Urinary bladder (tissue), 4 donors: ENCODE data around the gene GPATCH2. TPM values are rescaled to one million over a fixed set of nuclear protein-coding genes. Genes with fewer than 3 reads are reported as not detected.

Experiments used
- DNase-seq: peaks from one replicate; pipeline ENCODE4 v3.0.0-alpha.2; 2015; ENCODE audit errors: extremely low spot score
- H3K27ac ChIP-seq: one replicate; pipeline ENCODE4 v1.5.1; 2013; ENCODE audit warnings: low read depth, mild to moderate bottlenecking, moderate library complexity
- H3K36me3 ChIP-seq: one replicate; pipeline ENCODE4 v1.6.1; 2013; ENCODE audit warnings: mild to moderate bottlenecking, moderate library complexity; ENCODE audit not compliant: insufficient read depth
- H3K4me1 ChIP-seq: one replicate; pipeline ENCODE4 v1.6.1; 2013; ENCODE audit warnings: mild to moderate bottlenecking, moderate library complexity; ENCODE audit not compliant: insufficient read depth
- H3K4me3 ChIP-seq: one replicate; pipeline ENCODE4 v1.5.1; 2013; ENCODE audit warnings: low read depth, low read length
- WGBS: extraction: QIAGEN DNeasy Blood & Tissue Kit; methylation state at CpG from one replicate; pipeline ENCODE4 v1.1.7; 2013; 5-methylcytosine and 5-hydroxymethylcytosine counted together
- polyA plus RNA-seq: library from polyadenylated mRNA; stranded (reverse); fragments of 200-250 nt; gene quantifications from one replicate; pipeline ENCODE4 v1.2.3, GENCODE V29; 2013
- total RNA-seq: library from RNA; depleted of rRNA; stranded (reverse); fragments of >200 nt; gene quantifications from one replicate; pipeline ENCODE4 v1.2.3, GENCODE V29; 2014
- donor health status: healthy with polysubstance abuse.
- donor health status: healthy.

The GPATCH2 gene
- total and polyA plus RNA-seq, 2 donors: 5.6 to 54.0 TPM

DNA sequence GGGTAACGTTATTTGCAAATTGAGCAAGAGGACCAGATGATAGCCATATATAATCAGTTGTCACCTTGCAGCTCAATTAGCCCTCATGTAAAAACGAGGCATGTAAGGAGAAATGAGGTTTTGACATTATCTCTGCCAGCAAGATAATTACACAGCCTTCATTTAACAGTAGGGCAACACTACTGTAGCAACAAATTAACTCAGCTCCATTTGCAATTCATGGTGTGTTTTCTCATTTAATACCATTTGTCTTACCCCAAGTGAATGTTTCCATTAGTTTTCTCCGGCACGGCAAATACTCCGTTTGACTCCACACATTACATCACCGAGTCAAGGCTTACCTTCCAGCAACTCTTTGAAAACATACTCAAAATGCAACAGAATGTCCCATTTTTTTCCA lies 66.7 kb downstream of the GPATCH2 start:
- 79% methylated on average over 6 of the region's 6 CpGs for WGBS
- no peak overlapping the region for H3K27ac ChIP-seq
- no peak for DNase-seq
- no peaks in the 10 kb centered on the region for H3K4me1 ChIP-seq
- H3K36me3 ChIP-seq: peaks cover 1% of the 10 kb centered on the region
- H3K4me3 ChIP-seq: no peak overlapping the region

GRCh38 chr1:217563179-217563578 lies 67.7 kb downstream of the GPATCH2 start:
- no peak for DNase-seq
- Histone ChIP-seq H3K36me3 (peaks cover 1% of the 10 kb centered on the region), H3K4me1 (no peaks in the 10 kb centered on the region), H3K27ac (no peak overlapping the region), H3K4me3 (no peak overlapping the region)

- H3K36me3 ChIP-seq: peaks cover 1% of the 10 kb centered on the region
- WGBS: 87% methylated on average over 4 of the region's 4 CpGs
- no peaks in the 10 kb centered on the region for H3K4me1 ChIP-seq
- H3K27ac ChIP-seq: no peak overlapping the region
- DNase-seq: no peak
- H3K4me3 ChIP-seq: no peak overlapping the region
These were observed 68.5 kb downstream of the GPATCH2 start for GRCh38 chr1:217562229-217562878.

DNA sequence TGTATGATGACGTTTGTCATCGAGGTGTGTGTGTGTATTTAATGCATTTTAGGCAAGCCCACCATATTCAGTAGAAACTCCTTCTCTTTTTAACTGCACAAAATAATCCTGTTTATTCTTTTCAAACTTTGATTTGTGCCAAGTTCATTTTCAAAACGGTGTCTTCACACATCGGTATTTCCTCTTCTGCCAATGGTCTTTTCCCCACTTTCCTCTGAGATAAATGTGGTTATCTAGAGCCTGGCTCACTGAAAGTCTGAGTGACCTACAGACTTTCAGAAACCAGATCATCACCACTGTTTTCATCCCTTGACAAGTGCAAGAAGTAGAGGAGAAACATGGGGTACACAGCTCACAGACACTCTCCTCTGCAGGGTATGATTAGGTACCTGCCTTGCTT lies 69.4 kb downstream of the GPATCH2 start:
- Histone ChIP-seq H3K4me3 (no peak overlapping the region), H3K36me3 (peaks cover 1% of the 10 kb centered on the region), H3K27ac (no peak overlapping the region), H3K4me1 (no peaks in the 10 kb centered on the region)
- DNase-seq: no peak
- WGBS: 64% methylated on average over 4 of the region's 4 CpGs

- no peaks in the 10 kb centered on the region for H3K4me1 ChIP-seq
- no peaks in the 10 kb centered on the region for H3K36me3 ChIP-seq
- no peak for DNase-seq
- H3K4me3 ChIP-seq: no peak overlapping the region
- 72% methylated on average over 1 of the region's 1 CpG for WGBS
- H3K27ac ChIP-seq: no peak overlapping the region
These were observed 76.0 kb downstream of the GPATCH2 start for GRCh38 chr1:217554849-217555248.

DNA sequence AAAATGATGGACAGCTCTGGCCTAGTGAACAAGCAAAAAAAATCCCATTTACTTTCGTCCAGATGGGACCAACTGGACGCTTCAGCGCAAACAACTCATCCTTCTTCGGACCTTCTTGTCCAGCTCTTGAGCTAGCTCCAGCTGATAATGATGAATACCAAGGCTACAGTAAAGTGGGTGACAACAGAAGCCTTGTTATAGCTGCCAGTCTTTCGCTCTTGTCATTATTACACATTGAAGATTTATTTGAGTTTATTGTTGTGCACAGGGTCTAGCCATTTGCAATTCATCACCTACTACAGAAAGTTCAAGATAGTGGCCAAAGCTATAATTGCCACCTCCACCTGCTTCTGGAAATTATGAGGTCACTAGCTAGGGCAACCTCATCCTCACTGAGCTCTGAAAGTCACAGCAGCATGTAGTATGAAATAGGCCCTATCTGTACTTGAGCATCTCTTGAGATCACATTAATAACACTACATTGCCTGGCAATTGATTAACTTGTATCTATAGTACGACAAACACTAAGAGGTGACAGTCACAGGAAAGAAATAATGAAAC lies 76.9 kb downstream of the GPATCH2 start:
- H3K4me3 ChIP-seq: no peak overlapping the region
- no peak for DNase-seq
- no peak overlapping the region for H3K27ac ChIP-seq
- H3K36me3 ChIP-seq: no peaks in the 10 kb centered on the region
- H3K4me1 ChIP-seq: no peaks in the 10 kb centered on the region
- 95% methylated on average over 6 of the region's 6 CpGs for WGBS

DNA sequence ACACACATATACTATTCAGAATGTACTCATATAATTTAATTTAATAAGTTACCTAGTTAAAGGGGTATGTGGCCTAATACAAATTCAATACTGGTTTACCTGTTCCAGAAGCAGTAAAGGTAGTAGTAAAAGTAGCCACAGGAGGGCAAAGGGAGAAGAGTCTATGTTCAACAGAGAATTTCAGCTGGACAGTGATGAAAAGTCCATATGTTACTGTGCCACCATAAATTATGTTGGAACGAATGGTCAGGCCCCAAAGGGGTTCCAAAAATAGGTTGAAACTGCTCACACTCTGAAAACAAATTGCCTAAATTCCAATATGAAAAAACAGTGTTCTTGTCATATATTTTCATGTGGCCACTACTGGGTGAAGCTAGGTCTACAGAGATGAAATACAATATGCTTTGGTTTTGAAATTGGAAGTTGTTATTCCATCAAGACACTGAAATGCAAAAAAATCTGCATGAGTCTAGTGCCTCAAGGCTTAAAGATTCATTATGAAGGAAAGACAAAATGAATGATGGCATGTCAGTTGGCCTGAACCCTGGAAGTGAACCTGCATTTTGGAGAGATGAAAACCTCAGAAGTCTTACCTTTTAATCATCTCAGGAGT lies 78.4 kb downstream of the GPATCH2 start:
- H3K36me3 ChIP-seq: no peaks in the 10 kb centered on the region
- 70% methylated on average over 1 of the region's 1 CpG for WGBS
- no peak overlapping the region for H3K27ac ChIP-seq
- no peak for DNase-seq
- H3K4me3 ChIP-seq: no peak overlapping the region
- no peaks in the 10 kb centered on the region for H3K4me1 ChIP-seq

DNA sequence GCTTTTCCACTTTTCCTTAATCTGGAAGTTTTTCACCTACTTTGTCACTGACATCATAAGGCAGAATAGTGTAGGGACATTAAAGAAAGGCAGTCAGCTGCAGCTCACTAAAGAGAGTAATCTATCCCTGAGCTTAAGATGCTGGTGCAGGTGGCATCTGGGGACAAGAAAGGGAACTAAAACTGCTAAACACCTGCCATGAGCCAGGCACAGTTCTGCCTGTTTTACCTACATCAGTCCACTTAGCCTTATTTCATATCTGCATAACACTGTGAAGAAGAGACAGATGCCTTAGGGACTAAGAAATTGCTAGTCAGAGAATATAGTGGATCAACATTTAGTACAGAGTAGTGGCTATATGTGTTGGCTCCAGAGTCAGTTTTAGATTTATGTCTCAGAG lies 88.1 kb downstream of the GPATCH2 start:
- H3K36me3 ChIP-seq: no peaks in the 10 kb centered on the region

GRCh38 chr1:217542136-217542777 lies 88.6 kb downstream of the GPATCH2 start:
- no peak for DNase-seq
- no peaks in the 10 kb centered on the region for H3K4me1 ChIP-seq
- H3K4me3 ChIP-seq: no peak overlapping the region
- H3K36me3 ChIP-seq: no peaks in the 10 kb centered on the region
- 43% methylated on average over 9 of the region's 9 CpGs for WGBS
- H3K27ac ChIP-seq: no peak overlapping the region

More for the DNA sequence above, 88.1 kb downstream of the GPATCH2 start:
- Histone ChIP-seq H3K4me1 (no peaks in the 10 kb centered on the region), H3K4me3 (no peak overlapping the region), H3K27ac (peak overlapping the region; percentile 29)
- DNase-seq: no peak

- Histone ChIP-seq H3K4me1 (no peaks in the 10 kb centered on the region), H3K36me3 (no peaks in the 10 kb centered on the region), H3K27ac (no peak overlapping the region), H3K4me3 (no peak overlapping the region)
- no peak for DNase-seq
- 89% methylated on average over 2 of the region's 2 CpGs for WGBS
These were observed 90.6 kb downstream of the GPATCH2 start for GRCh38 chr1:217540321-217540720.

DNA sequence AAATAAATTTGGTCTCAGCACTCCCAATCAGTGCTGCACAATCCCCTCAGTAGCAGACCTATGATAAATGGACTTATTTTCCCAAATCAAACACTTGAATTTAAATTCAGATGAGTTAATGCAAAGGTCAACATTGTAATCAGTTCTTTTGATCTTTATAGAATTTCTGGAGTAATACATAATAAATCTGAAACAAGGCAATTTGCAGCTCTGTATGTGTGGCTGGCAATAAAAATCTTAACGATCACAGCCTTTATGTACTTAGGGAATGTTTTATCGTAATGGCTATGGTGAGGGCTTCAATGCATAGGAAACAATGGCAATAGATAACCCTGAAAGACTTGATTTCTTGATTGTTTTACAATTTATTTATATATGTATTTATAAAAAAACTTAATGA lies 91.4 kb downstream of the GPATCH2 start:
- Histone ChIP-seq H3K4me3 (no peak overlapping the region), H3K36me3 (no peaks in the 10 kb centered on the region), H3K4me1 (no peaks in the 10 kb centered on the region), H3K27ac (no peak overlapping the region)
- no peak for DNase-seq
- WGBS: 82% methylated on average over 2 of the region's 2 CpGs

- WGBS: 95% methylated on average over 9 of the region's 9 CpGs
- Histone ChIP-seq H3K36me3 (no peaks in the 10 kb centered on the region), H3K4me3 (no peak overlapping the region), H3K27ac (no peak overlapping the region), H3K4me1 (no peaks in the 10 kb centered on the region)
- no peak for DNase-seq
These were observed 95.1 kb downstream of the GPATCH2 start for GRCh38 chr1:217535601-217536377.

DNA sequence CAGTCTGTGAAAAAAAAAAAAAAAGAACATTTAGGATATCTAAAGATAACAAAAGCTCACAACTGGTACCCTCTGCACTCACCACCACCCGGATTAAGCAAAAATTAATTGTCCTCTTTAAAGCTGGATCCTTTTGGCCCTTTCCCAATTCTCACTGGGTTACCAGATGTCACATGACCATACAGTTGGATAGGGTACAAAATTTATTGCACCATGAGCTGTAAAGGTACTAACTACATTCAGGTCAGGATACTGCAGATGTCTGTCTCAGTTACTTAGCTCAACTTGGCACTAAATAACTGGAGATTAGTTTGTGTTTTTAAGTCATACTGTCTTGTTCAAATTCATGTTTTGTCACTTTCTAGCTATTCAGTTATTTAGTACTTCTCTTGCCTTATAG lies 96.3 kb downstream of the GPATCH2 start:
- 81% methylated on average over 1 of the region's 1 CpG for WGBS

More for the DNA sequence above, 96.3 kb downstream of the GPATCH2 start:
- no peaks in the 10 kb centered on the region for H3K4me1 ChIP-seq
- no peaks in the 10 kb centered on the region for H3K36me3 ChIP-seq
- no peak overlapping the region for H3K4me3 ChIP-seq
- no peak overlapping the region for H3K27ac ChIP-seq
- no peak for DNase-seq
